H1 (cell line): ENCODE results near the gene USP35. TPM values are rescaled to one million over a fixed set of nuclear protein-coding genes. Genes with fewer than 3 reads are reported as not detected.

Experiments
- CTCF ChIA-PET: fragments of 300-600 bp; sonication (Branson Sonifier 250); formaldehyde crosslinking; loops from one replicate; lab custom pipeline; 2021; ENCODE audit not compliant: partially characterized antibody; lab: Charles Lee
- POLR2A ChIA-PET: fragments of 300-600 bp; sonication (Branson Sonifier 250); formaldehyde crosslinking; loops from one replicate; lab custom pipeline; 2021; ENCODE audit warnings: inconsistent platforms; ENCODE audit not compliant: partially characterized antibody; lab: Charles Lee
- DNase-seq, 2 experiments: peaks; one replicate each; pipeline versions ENCODE4 v3.0.0 to v3.0.0-alpha.2; 2010 to 2022; ENCODE audit warnings: low spot score in 2 of 2, low read depth in 1 of 2, mixed read lengths in 1 of 2
- FAIRE-seq: peaks from 2 replicates; lab custom pipeline; 2011; peaks lifted over from hg19 to GRCh38; lab: Jason Lieb, UNC
- H2AFZ ChIP-seq: 2 replicates; pipeline ENCODE4 v1.8.1; 2012; ENCODE audit warnings: low read length, inconsistent platforms
- H2AK5ac ChIP-seq: 2 replicates; pipeline ENCODE4 v1.6.1; 2013; ENCODE audit warnings: low read depth, low read length
- H2BK120ac ChIP-seq: replicated peaks from 2 replicates; pipeline ENCODE3; 2013; ENCODE audit warnings: low read depth, low read length, inconsistent platforms
- H2BK12ac ChIP-seq: 2 replicates; pipeline ENCODE4 v1.6.1; 2013; ENCODE audit warnings: low read depth, low read length
- H2BK15ac ChIP-seq: 2 replicates; pipeline ENCODE4 v1.6.1; 2013; ENCODE audit warnings: low read length
- H2BK20ac ChIP-seq: 2 replicates; pipeline ENCODE4 v1.6.1; 2013; ENCODE audit warnings: low read length
- H2BK5ac ChIP-seq: 2 replicates; pipeline ENCODE4 v1.6.1; 2013; ENCODE audit warnings: low read depth, low read length
- H3K14ac ChIP-seq: 2 replicates; pipeline ENCODE4 v1.6.1; 2013; ENCODE audit warnings: inconsistent platforms; ENCODE audit not compliant: insufficient read length
- H3K18ac ChIP-seq: 2 replicates; pipeline ENCODE4 v1.6.1; 2013; ENCODE audit warnings: low read length; ENCODE audit errors: extremely low read depth
- H3K23ac ChIP-seq: 2 replicates; pipeline ENCODE4 v1.6.1; 2013; ENCODE audit warnings: inconsistent platforms; ENCODE audit not compliant: insufficient read length
- H3K23me2 ChIP-seq: 2 replicates; pipeline ENCODE4 v1.6.1; 2013; ENCODE audit warnings: low read depth, low read length
- H3K27ac ChIP-seq: 2 replicates; pipeline ENCODE4 v1.6.1; 2011; ENCODE audit warnings: low read depth, low read length, inconsistent platforms
- H3K27me3 ChIP-seq, 4 experiments: replicated peaks in 1 of 4; 1 replicate in 1 of 4; 2 replicates in 3 of 4; pipeline versions ENCODE4 v1.6.1 to v1.8.1; 2011 to 2013; ENCODE audit warnings: low read length in 3 of 4, mild to moderate bottlenecking in 3 of 4, inconsistent platforms in 2 of 4, mixed read lengths in 2 of 4, moderate library complexity in 1 of 4; ENCODE audit not compliant: control insufficient read depth in 3 of 4, insufficient read depth in 3 of 4; ENCODE audit errors: extremely low read depth in 1 of 4
- H3K36me3 ChIP-seq, 4 experiments: 2 replicates each; pipeline versions ENCODE4 v1.6.1 to v1.8.1; 2011 to 2013; ENCODE audit warnings: mild to moderate bottlenecking in 4 of 4, low read length in 3 of 4, moderate library complexity in 2 of 4, control low read depth in 1 of 4, inconsistent platforms in 1 of 4; ENCODE audit not compliant: insufficient read depth in 4 of 4, control insufficient read depth in 2 of 4
- H3K4ac ChIP-seq: replicated peaks from 2 replicates; pipeline ENCODE3; 2013; ENCODE audit warnings: low read length, low read depth, mixed read lengths, inconsistent platforms; ENCODE audit not compliant: insufficient read length
- H3K4me1 ChIP-seq, 4 experiments: replicated peaks in 1 of 4; 1 replicate in 1 of 4; 2 replicates in 3 of 4; pipeline versions ENCODE4 v1.6.1 to v1.8.1; 2011 to 2013; ENCODE audit warnings: low read length in 3 of 4, inconsistent platforms in 2 of 4, mixed read lengths in 1 of 4; ENCODE audit not compliant: insufficient read depth in 4 of 4, control insufficient read depth in 3 of 4
- H3K4me2 ChIP-seq, 2 experiments: 2 replicates each; pipeline versions ENCODE4 v1.6.1 to v1.8.1; 2011 to 2013; ENCODE audit warnings: low read depth in 2 of 2, low read length in 2 of 2, control low read depth in 1 of 2, inconsistent platforms in 1 of 2, mild to moderate bottlenecking in 1 of 2; ENCODE audit not compliant: insufficient read depth in 1 of 2
- H3K4me3 ChIP-seq, 4 experiments: fragments of 200-600, 300-600 bp in 1 of 4; sonication (generic), shearing (Covaris generic), sonication (Bioruptor Twin) in 1 of 4; 2 replicates each; pipeline versions ENCODE4 v1.5.1 to v1.8.1; 2011 to 2016; ENCODE audit warnings: low read length in 4 of 4, low read depth in 3 of 4, control low read depth in 2 of 4, inconsistent platforms in 2 of 4, mild to moderate bottlenecking in 2 of 4, mixed read lengths in 1 of 4, moderate library complexity in 1 of 4; ENCODE audit not compliant: insufficient read depth in 2 of 4; ENCODE audit errors: extremely low read depth in 1 of 4
- H3K56ac ChIP-seq: replicated peaks from 2 replicates; pipeline ENCODE3; 2013; ENCODE audit warnings: low read depth, mild to moderate bottlenecking, mixed read lengths, low read length, inconsistent platforms; ENCODE audit not compliant: insufficient read length
- H3K79me1 ChIP-seq: 2 replicates; pipeline ENCODE4 v1.6.1; 2013; ENCODE audit warnings: low read depth, low read length, control low read depth
- H3K79me2 ChIP-seq, 2 experiments: 2 replicates each; pipeline versions ENCODE4 v1.6.1 to v1.8.1; 2012 to 2013; ENCODE audit warnings: low read length in 2 of 2, mild to moderate bottlenecking in 2 of 2, inconsistent platforms in 1 of 2; ENCODE audit not compliant: insufficient read depth in 2 of 2, control insufficient read depth in 1 of 2
- H3K9ac ChIP-seq, 4 experiments: replicated peaks in 1 of 4; 1 replicate in 1 of 4; 2 replicates in 3 of 4; pipeline versions ENCODE4 v1.6.1 to v1.8.1; 2011 to 2013; ENCODE audit warnings: low read depth in 3 of 4, low read length in 3 of 4, control low read depth in 2 of 4, mild to moderate bottlenecking in 2 of 4, moderate library complexity in 2 of 4, inconsistent platforms in 1 of 4; ENCODE audit errors: extremely low read depth in 1 of 4
- H3K9me3 ChIP-seq, 2 experiments: 2 replicates each; pipeline versions ENCODE4 v1.6.1 to v1.8.1; 2012 to 2013; ENCODE audit warnings: mild to moderate bottlenecking in 2 of 2, moderate library complexity in 2 of 2, control low read depth in 1 of 2, inconsistent platforms in 1 of 2, low read depth in 1 of 2, low read length in 1 of 2, mixed read lengths in 1 of 2; ENCODE audit not compliant: insufficient read depth in 2 of 2
- H4K20me1 ChIP-seq, 2 experiments: replicated peaks in 1 of 2; 2 replicates each; pipeline versions ENCODE3 to v1.8.1; 2011 to 2013; ENCODE audit warnings: inconsistent platforms in 2 of 2, low read length in 2 of 2, mild to moderate bottlenecking in 1 of 2; ENCODE audit not compliant: insufficient read depth in 2 of 2, control insufficient read depth in 1 of 2
- H4K5ac ChIP-seq: 2 replicates; pipeline ENCODE4 v1.6.1; 2013; ENCODE audit warnings: low read length, low read depth, mixed read lengths, inconsistent platforms; ENCODE audit not compliant: insufficient read length
- H4K8ac ChIP-seq: 2 replicates; pipeline ENCODE4 v1.8.0; 2013; ENCODE audit warnings: mild to moderate bottlenecking, moderate library complexity, low read length, inconsistent platforms; ENCODE audit not compliant: insufficient read depth; ENCODE audit errors: extremely low read depth
- H4K91ac ChIP-seq: replicated peaks from 2 replicates; pipeline ENCODE3; 2013; ENCODE audit warnings: low read length, mixed read lengths, inconsistent platforms; ENCODE audit not compliant: insufficient read length
- CREB1 ChIP-seq: IDR thresholded peaks from 2 replicates; pipeline ENCODE4 v1.6.1; 2012; ENCODE audit warnings: inconsistent platforms
- EGR1 ChIP-seq: IDR thresholded peaks from 2 replicates; pipeline ENCODE4 v1.6.1; 2011; ENCODE audit warnings: low read depth, low read length, borderline replicate concordance
- JUN ChIP-seq: IDR thresholded peaks from 2 replicates; pipeline ENCODE4 v1.6.1; 2011; ENCODE audit warnings: low read depth, mild to moderate bottlenecking, improper control_type of control experiment, low read length
- JUND ChIP-seq: IDR thresholded peaks from 2 replicates; pipeline ENCODE4 v1.6.1; 2011; ENCODE audit warnings: mild to moderate bottlenecking, improper control_type of control experiment, low read length
- POLR2A ChIP-seq, 2 experiments: IDR thresholded peaks; 1 replicate in 1 of 2; 2 replicates in 1 of 2; pipeline ENCODE4 v1.6.1; 2011; ENCODE audit warnings: low read depth in 2 of 2, low read length in 2 of 2, mild to moderate bottlenecking in 2 of 2; ENCODE audit errors: control extremely low read depth in 1 of 2
- SIN3A ChIP-seq, 2 experiments: IDR thresholded peaks in 1 of 2; conservative IDR thresholded peaks in 1 of 2; 2 replicates each; pipeline ENCODE4 v1.6.1; 2011 to 2012; ENCODE audit warnings: low read length in 2 of 2, improper control_type of control experiment in 1 of 2, low read depth in 1 of 2, mild to moderate bottlenecking in 1 of 2
- SIRT6 ChIP-seq: IDR thresholded peaks from one replicate; pipeline ENCODE4 v1.7.1; 2012; ENCODE audit warnings: low read length, inconsistent platforms
- TAF1 ChIP-seq: IDR thresholded peaks from 2 replicates; pipeline ENCODE4 v1.6.1; 2011; ENCODE audit warnings: mild to moderate bottlenecking, low read depth, low read length
- YY1 ChIP-seq: IDR thresholded peaks from 2 replicates; pipeline ENCODE4 v1.6.1; 2011; ENCODE audit warnings: low read depth, mild to moderate bottlenecking, low read length
- WGBS, 2 experiments: shearing (Covaris generic) in 1 of 2; methylation state at CpG; one replicate each; pipeline versions ENCODE4 v1.1.6 to v1.1.7; 2013 to 2015; ENCODE audit warnings: low lambda C conversion rate in 2 of 2, mixed read lengths in 2 of 2, inconsistent platforms in 1 of 2, low coverage in 1 of 2, missing lambda C conversion rate in 1 of 2; ENCODE audit not compliant: insufficient replicate concordance in 2 of 2, insufficient coverage in 1 of 2, insufficient read length in 1 of 2; ENCODE audit errors: extremely low coverage in 1 of 2, missing lambda C conversion rate in 1 of 2; 5-methylcytosine and 5-hydroxymethylcytosine counted together
- polyA plus RNA-seq, 7 experiments: library from polyadenylated mRNA; depleted of rRNA in 3 of 7; stranded (reverse) in 5 of 7; unstranded in 2 of 7; fragments of >200 nt in 5 of 7; fragments of 200-250 nt in 2 of 7; gene quantifications; 1 replicate in 5 of 7; 2 replicates in 1 of 7; 4 replicates in 1 of 7; pipeline versions ENCODE4 v1.2.1 to v1.2.3, GENCODE V29; 2011 to 2013; ENCODE audit warnings: missing spikeins in 2 of 7, mixed read lengths in 2 of 7
- total RNA-seq: library from RNA; stranded (reverse); fragmentation: NEBNext Ultra II Directional; extraction: Animal tissue kit (Norgen Biotek cat#: 25700); gene quantifications from 2 replicates; pipeline ENCODE4 v1.2.1, GENCODE V29; 2021
- TF ChIP-seq, protein P1 (sequence below): IDR thresholded peaks from 2 replicates; pipeline ENCODE4 v1.6.1; 2012; ENCODE audit warnings: low read length, inconsistent platforms
- TF ChIP-seq, protein P2 (sequence below): IDR thresholded peaks from 2 replicates; pipeline ENCODE4 v1.6.1; 2011; ENCODE audit warnings: low read length, improper control_type of control experiment

USP35 gene
- total and polyA plus RNA-seq, 2 of the 8 experiments (the other 6 are each of a cell fraction or from before 2014, with no cell fraction given): 4.6 to 6.8 TPM

DNA sequence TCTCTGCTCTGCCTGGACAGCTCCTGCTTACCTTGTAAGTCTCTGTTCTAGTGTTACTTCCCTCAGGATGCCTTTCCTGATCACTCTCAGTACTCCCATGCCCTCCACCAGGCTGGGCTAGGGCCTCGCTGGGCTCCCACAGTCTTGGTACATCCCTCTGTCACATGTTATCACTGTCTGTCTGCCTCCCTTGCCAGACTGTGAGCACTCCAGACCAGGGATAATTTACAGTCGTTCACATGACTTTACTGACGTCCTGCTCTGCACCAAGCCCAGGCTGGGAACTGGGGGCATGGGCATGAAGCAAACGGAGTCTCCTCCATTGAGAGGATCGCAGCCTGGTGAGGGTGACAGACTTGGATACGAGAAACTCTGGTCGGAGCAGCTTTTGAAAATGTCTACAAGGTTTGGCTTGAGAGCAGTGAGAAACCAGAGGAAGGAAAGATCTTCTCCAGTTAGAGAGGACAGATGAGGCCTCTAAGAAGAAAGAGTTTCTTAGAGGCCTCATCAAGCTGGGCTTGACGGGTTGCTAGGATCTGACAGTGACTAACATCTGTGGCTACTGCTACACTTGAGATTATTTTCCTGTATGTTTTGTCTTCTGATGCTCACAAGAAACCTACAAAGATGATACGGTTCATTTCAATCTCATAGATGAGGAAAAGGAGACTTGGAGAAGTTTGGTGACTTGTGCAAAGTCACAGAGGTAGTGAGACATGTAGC, 12.5 kb downstream of the USP35 start:
- Histone ChIP-seq H3K4me3 (no peak overlapping the region), H3K4me1 (no peaks in the 10 kb centered on the region), H3K4ac (no peak overlapping the region), H3K27ac (no peak overlapping the region), H3K79me2 (no peaks in the 10 kb centered on the region), H2BK5ac (no peak overlapping the region), H3K23me2 (no peaks in the 10 kb centered on the region), H3K14ac (no peak overlapping the region), H3K27me3 (no peaks in the 10 kb centered on the region), H4K8ac (no peak overlapping the region), H2AK5ac (no peak overlapping the region), H2AFZ (no peak overlapping the region), H2BK15ac (no peak overlapping the region), H3K18ac (no peak overlapping the region), H3K4me2 (no peak overlapping the region), H2BK12ac (no peak overlapping the region), H3K9me3 (no peaks in the 10 kb centered on the region), H4K91ac (no peak overlapping the region), H2BK20ac (no peak overlapping the region), H2BK120ac (no peak overlapping the region), H3K79me1 (no peaks in the 10 kb centered on the region), H4K5ac (no peak overlapping the region), H3K36me3 (no peaks in the 10 kb centered on the region; a peak in 1 of 8 replicates), H3K9ac (no peak overlapping the region; a peak in 1 of 7 replicates), H3K23ac (no peak overlapping the region), H3K56ac (no peak overlapping the region), H4K20me1 (peaks cover 0 to 4% of the 10 kb centered on the region in 2 experiments)
- CTCF ChIA-PET: interaction anchor here (0.9 kb wide), 1 partner anchor 25 kb away, joined by 3 read pairs; no protein-coding TSS in a partner anchor
- no peak for DNase-seq
- POLR2A ChIA-PET: interaction anchor here (1.3 to 4.2 kb wide), 2 partner anchors 11 to 12 kb away, joined by 3 to 16 read pairs; partner anchors contain the start of genes KCTD21 and USP35
- FAIRE-seq: no peak
- 89% methylated on average over 9 of the region's 9 CpGs; no CpG with 5 or more reads in 1 of the 2 experiments for WGBS, 2 experiments
- TF ChIP-seq YY1 (no peak), POLR2A (IDR thresholded peaks at IDR 0.05; ENCODE audit: control extremely low read depth in 1 of 2, low read depth in 2 of 2, low read length in 2 of 2) (no peak), JUND (no peak), JUN (no peak), SIRT6 (no peak), TAF1 (no peak), CREB1 (no peak), EGR1 (no peak), SIN3A (conservative IDR thresholded peaks at IDR 0.05 in 1 of 2, IDR thresholded peaks at IDR 0.05 in 1 of 2; ENCODE audit: low read depth in 1 of 2, low read length in 2 of 2) (no peak)
- TF ChIP-seq, protein P1, sequence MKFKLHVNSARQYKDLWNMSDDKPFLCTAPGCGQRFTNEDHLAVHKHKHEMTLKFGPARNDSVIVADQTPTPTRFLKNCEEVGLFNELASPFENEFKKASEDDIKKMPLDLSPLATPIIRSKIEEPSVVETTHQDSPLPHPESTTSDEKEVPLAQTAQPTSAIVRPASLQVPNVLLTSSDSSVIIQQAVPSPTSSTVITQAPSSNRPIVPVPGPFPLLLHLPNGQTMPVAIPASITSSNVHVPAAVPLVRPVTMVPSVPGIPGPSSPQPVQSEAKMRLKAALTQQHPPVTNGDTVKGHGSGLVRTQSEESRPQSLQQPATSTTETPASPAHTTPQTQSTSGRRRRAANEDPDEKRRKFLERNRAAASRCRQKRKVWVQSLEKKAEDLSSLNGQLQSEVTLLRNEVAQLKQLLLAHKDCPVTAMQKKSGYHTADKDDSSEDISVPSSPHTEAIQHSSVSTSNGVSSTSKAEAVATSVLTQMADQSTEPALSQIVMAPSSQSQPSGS: no peak
- TF ChIP-seq, protein P2, sequence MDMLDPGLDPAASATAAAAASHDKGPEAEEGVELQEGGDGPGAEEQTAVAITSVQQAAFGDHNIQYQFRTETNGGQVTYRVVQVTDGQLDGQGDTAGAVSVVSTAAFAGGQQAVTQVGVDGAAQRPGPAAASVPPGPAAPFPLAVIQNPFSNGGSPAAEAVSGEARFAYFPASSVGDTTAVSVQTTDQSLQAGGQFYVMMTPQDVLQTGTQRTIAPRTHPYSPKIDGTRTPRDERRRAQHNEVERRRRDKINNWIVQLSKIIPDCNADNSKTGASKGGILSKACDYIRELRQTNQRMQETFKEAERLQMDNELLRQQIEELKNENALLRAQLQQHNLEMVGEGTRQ: no peak
